Stimulated activated CD4-positive, alpha-beta T cell treated with anti-CD3 and anti-CD28 coated beads, Interleukin-12 subunit alpha, Interleukin-12 subunit beta, amount 100 ng/mL, for 24 hours (primary cell): Measurements from ENCODE around the gene GHRL.
"Not testable (repeated sequence)": the region's sequence is repeated elsewhere in the genome, so short reads cannot be mapped to it uniquely, and the experiment has no call there.

ENCODE experiments used
- DNase-seq, 2 experiments: peaks; one replicate each; pipeline ENCODE4 v3.0.0-alpha.2; 2020; ENCODE audit warnings: low read depth in 2 of 2

The GHRL gene

GRCh38 chr3:10273702-10274305, 18.9 kb downstream of the GHRL start:
- no peak for DNase-seq

- no peak for DNase-seq
Observed at GRCh38 chr3:10272977-10273376, 19.8 kb downstream of the GHRL start.

- not testable (repeated sequence) for DNase-seq
Observed at GRCh38 chr3:10272476-10272875, 20.3 kb downstream of the GHRL start.

- no peak for DNase-seq
Observed at GRCh38 chr3:10269443-10269842, 23.3 kb downstream of the GHRL start.

GRCh38 chr3:10268930-10269329, 23.8 kb downstream of the GHRL start:
- no peak for DNase-seq

- no peak for DNase-seq
Observed at GRCh38 chr3:10268116-10268515, 24.6 kb downstream of the GHRL start.

- not testable (repeated sequence) for DNase-seq
Observed at GRCh38 chr3:10266936-10267335, 25.8 kb downstream of the GHRL start.

- no peak for DNase-seq
Observed at GRCh38 chr3:10265833-10266232, 26.9 kb downstream of the GHRL start.

- peak; percentile 29 to 61 for DNase-seq
Observed at GRCh38 chr3:10263646-10264363, 28.9 kb downstream of the GHRL start.

- no peak for DNase-seq
Observed at GRCh38 chr3:10262027-10262426, 30.7 kb downstream of the GHRL start.

GRCh38 chr3:10260211-10260701, 32.5 kb downstream of the GHRL start:
- DNase-seq = no peak

- no peak for DNase-seq
Observed at GRCh38 chr3:10259798-10260197, 32.9 kb downstream of the GHRL start.

GRCh38 chr3:10259036-10259435, 33.7 kb downstream of the GHRL start:
- no peak for DNase-seq

GRCh38 chr3:10255835-10256234, 36.9 kb downstream of the GHRL start:
- DNase-seq = no peak

- no peak for DNase-seq
Observed at GRCh38 chr3:10253731-10254130, 39.0 kb downstream of the GHRL start.

- DNase-seq = no peak
Observed at GRCh38 chr3:10251006-10251405, 41.7 kb downstream of the GHRL start.

- no peak for DNase-seq
Observed at GRCh38 chr3:10249833-10250232, 42.9 kb downstream of the GHRL start.

- peak; percentile 35 to 79 for DNase-seq
Observed at GRCh38 chr3:10248984-10249748, 43.6 kb downstream of the GHRL start.

GRCh38 chr3:10248184-10248983, 44.4 kb downstream of the GHRL start, which contains the start of gene TATDN2:
Gene TATDN2 (plus strand): TSS chr3:10248459. CDS start chr3:10249201, 742 bp downstream.
- DNase-seq = peak; percentile 86 to 93

- DNase-seq = no peak
Observed at GRCh38 chr3:10247679-10248183, 45.0 kb downstream of the GHRL start.

- DNase-seq = no peak
Observed at GRCh38 chr3:10245081-10245712, 47.5 kb downstream of the GHRL start.
